Keratinocyte (primary cell): Measurements from ENCODE around the gene MST1. TPM values are rescaled to one million over a fixed set of nuclear protein-coding genes. Genes with fewer than 3 reads are reported as not detected.

Source experiments
- DNase-seq: peaks from one replicate; pipeline ENCODE4 v3.0.0-alpha.2; 2011; ENCODE audit warnings: low read depth, missing footprints, low spot score
- FAIRE-seq: peaks from 2 replicates; lab custom pipeline; 2011; peaks lifted over from hg19 to GRCh38; lab: Jason Lieb, UNC
- H2AFZ ChIP-seq: 2 replicates; pipeline ENCODE4 v1.6.0; 2012; ENCODE audit warnings: low read length, control low read depth, inconsistent platforms; ENCODE audit not compliant: control insufficient read depth
- H3K27ac ChIP-seq: 2 replicates; pipeline ENCODE4 v1.5.1; 2011; ENCODE audit warnings: low read length; ENCODE audit not compliant: control insufficient read depth, insufficient read depth
- H3K27me3 ChIP-seq: 3 replicates; pipeline ENCODE4 v1.6.0; 2011; ENCODE audit warnings: low read length; ENCODE audit not compliant: control insufficient read depth, insufficient read depth; ENCODE audit errors: extremely low read depth
- H3K36me3 ChIP-seq, 2 experiments: 2 replicates in 1 of 2; 3 replicates in 1 of 2; pipeline ENCODE4 v1.5.1; 2011; ENCODE audit warnings: low read length in 2 of 2, mild to moderate bottlenecking in 1 of 2; ENCODE audit not compliant: control insufficient read depth in 2 of 2, insufficient read depth in 2 of 2; ENCODE audit errors: extremely low read depth in 1 of 2
- H3K4me1 ChIP-seq: 3 replicates; pipeline ENCODE4 v1.5.1; 2011; ENCODE audit warnings: low read length; ENCODE audit not compliant: control insufficient read depth, insufficient read depth; ENCODE audit errors: extremely low read depth
- H3K4me2 ChIP-seq: 3 replicates; pipeline ENCODE4 v1.6.0; 2011; ENCODE audit warnings: low read depth, low read length; ENCODE audit not compliant: control insufficient read depth, insufficient read depth; ENCODE audit errors: extremely low read depth
- H3K4me3 ChIP-seq, 3 experiments: fragments of 200-600 bp in 1 of 3; sonication (generic) in 1 of 3; 2 replicates in 2 of 3; 3 replicates in 1 of 3; pipeline ENCODE4 v1.5.1; 2011 to 2016; ENCODE audit warnings: low read length in 3 of 3, mild to moderate bottlenecking in 3 of 3, control low read depth in 2 of 3, inconsistent platforms in 1 of 3, low read depth in 1 of 3, mixed read lengths in 1 of 3, mixed run types in 1 of 3, moderate library complexity in 1 of 3; ENCODE audit not compliant: control insufficient read depth in 2 of 3, insufficient read depth in 2 of 3; ENCODE audit errors: extremely low read depth in 1 of 3
- H3K79me2 ChIP-seq: 2 replicates; pipeline ENCODE4 v1.6.0; 2012; ENCODE audit warnings: low read length; ENCODE audit not compliant: control insufficient read depth, insufficient read depth
- H3K9ac ChIP-seq: 3 replicates; pipeline ENCODE4 v1.6.0; 2011; ENCODE audit warnings: low read length; ENCODE audit not compliant: control insufficient read depth, insufficient read depth; ENCODE audit errors: extremely low read depth
- H3K9me1 ChIP-seq: 3 replicates; pipeline ENCODE4 v1.6.0; 2011; ENCODE audit warnings: low read length; ENCODE audit not compliant: control insufficient read depth, insufficient read depth; ENCODE audit errors: extremely low read depth
- H3K9me3 ChIP-seq: 2 replicates; pipeline ENCODE4 v1.5.1; 2012; ENCODE audit warnings: low read depth, low read length; ENCODE audit not compliant: control insufficient read depth
- H4K20me1 ChIP-seq: 3 replicates; pipeline ENCODE4 v1.6.0; 2011; ENCODE audit warnings: low read length; ENCODE audit not compliant: control insufficient read depth, insufficient read depth; ENCODE audit errors: extremely low read depth
- CTCF ChIP-seq, 3 experiments: IDR thresholded peaks in 1 of 3; conservative IDR thresholded peaks in 1 of 3; optimal IDR thresholded peaks in 1 of 3; 2 replicates in 2 of 3; 3 replicates in 1 of 3; pipeline versions ENCODE3 to v1.5.1; 2011; ENCODE audit warnings: low read length in 3 of 3, mild to moderate bottlenecking in 3 of 3, moderate library complexity in 2 of 3, control low read depth in 1 of 3, inconsistent platforms in 1 of 3; ENCODE audit not compliant: insufficient read depth in 2 of 3; ENCODE audit errors: extremely low read depth in 1 of 3
- EZH2 ChIP-seq: IDR thresholded peaks from one replicate; pipeline ENCODE4 v1.6.1; 2012; ENCODE audit warnings: inconsistent platforms, mild to moderate bottlenecking, low read length, moderate library complexity
- dilution Hi-C: fragments of 300-500 bp; cut with MboI; formaldehyde crosslinking; loops from one replicate; pipeline ENCODE4 v1.7.0; 2020; ENCODE audit warnings: low sequenced_read_pairs; ENCODE audit not compliant: extremely low pct_ligation_motif_present
- polyA plus RNA-seq, 5 experiments: library from polyadenylated mRNA; depleted of rRNA in 3 of 5; stranded (reverse) in 3 of 5; stranded (forward) in 1 of 5; unstranded in 1 of 5; fragments of >200 nt; gene quantifications; 1 replicate in 1 of 5; 2 replicates in 3 of 5; 3 replicates in 1 of 5; pipeline versions ENCODE4 v1.2.1 to v1.2.3, GENCODE V29; 2011 to 2012; ENCODE audit warnings: missing spikeins in 2 of 5, low read depth in 1 of 5, low replicate concordance in 1 of 5

The MST1 gene
- polyA plus RNA-seq, 1 donor (not counting 4 experiments of a cell fraction or from before 2014, with no cell fraction given) = 5.2 TPM

- H3K9ac ChIP-seq = no peak overlapping the region
- TF ChIP-seq EZH2 (no peak), CTCF (optimal IDR thresholded peaks at IDR 0.05 in 1 of 3, IDR thresholded peaks at IDR 0.05 in 1 of 3, conservative IDR thresholded peaks at IDR 0.05 in 1 of 3; ENCODE audit: extremely low read depth in 1 of 3, insufficient read depth in 2 of 3, low read length in 3 of 3) (no peak)
- no peak overlapping the region for H3K27ac ChIP-seq
- H3K4me1 ChIP-seq = peaks cover 10% of the 10 kb centered on the region
- H3K36me3 ChIP-seq = no peaks in the 10 kb centered on the region
- no peaks in the 10 kb centered on the region for H3K79me2 ChIP-seq
- FAIRE-seq = no peak
- DNase-seq = no peak
- H2AFZ ChIP-seq = no peak overlapping the region
- dilution Hi-C loops = loop anchor here (25.0 kb wide), 1 partner anchor 104 kb away; the partner anchor contains the start of gene BSN
- H3K9me1 ChIP-seq = no peaks in the 10 kb centered on the region
- H3K4me2 ChIP-seq = no peak overlapping the region
- peaks cover 5% of the 10 kb centered on the region for H3K27me3 ChIP-seq
- H4K20me1 ChIP-seq = no peaks in the 10 kb centered on the region
- H3K9me3 ChIP-seq = no peaks in the 10 kb centered on the region
- no peak overlapping the region for H3K4me3 ChIP-seq
Observed at GRCh38 chr3:49665822-49666519, 23.3 kb downstream of the MST1 start.

- Histone ChIP-seq H4K20me1 (no peaks in the 10 kb centered on the region), H3K27me3 (peaks cover 5% of the 10 kb centered on the region), H3K9me3 (no peaks in the 10 kb centered on the region), H3K4me2 (no peak overlapping the region), H2AFZ (no peak overlapping the region), H3K4me1 (peaks cover 10% of the 10 kb centered on the region), H3K9me1 (no peaks in the 10 kb centered on the region), H3K36me3 (no peaks in the 10 kb centered on the region), H3K79me2 (no peaks in the 10 kb centered on the region), H3K9ac (no peak overlapping the region), H3K4me3 (no peak overlapping the region), H3K27ac (no peak overlapping the region)
- TF ChIP-seq CTCF (optimal IDR thresholded peaks at IDR 0.05 in 1 of 3, IDR thresholded peaks at IDR 0.05 in 1 of 3, conservative IDR thresholded peaks at IDR 0.05 in 1 of 3; ENCODE audit: extremely low read depth in 1 of 3, insufficient read depth in 2 of 3, low read length in 3 of 3) (no peak), EZH2 (no peak)
- FAIRE-seq (no peak), DNase-seq (no peak)
- dilution Hi-C loops = loop anchor here (25.0 kb wide), 1 partner anchor 102 kb away; the partner anchor contains the start of gene BSN
Observed at GRCh38 chr3:49664300-49664699, 25.0 kb downstream of the MST1 start.
